MV-4-11 (cell line): Measurements from ENCODE around the gene SPOCD1.
A peak's percentile ranks its signal among the peaks of the same experiment; 100 is the strongest.

Experiments
- DNase-seq: peaks from one replicate; lab custom pipeline; 2025; lab: John Stamatoyannopoulos, UW

Gene SPOCD1

GRCh38 chr1:31755850-31756492 is 59.9 kb downstream of the SPOCD1 start:
- DNase-seq, result no peak

GRCh38 chr1:31755197-31755611 is 60.6 kb downstream of the SPOCD1 start:
- DNase-seq, result no peak

GRCh38 chr1:31754397-31754796 is 61.4 kb downstream of the SPOCD1 start:
- no peak for DNase-seq

- no peak for DNase-seq
Measured at GRCh38 chr1:31753707-31754349, 62.0 kb downstream of the SPOCD1 start.

- DNase-seq, result no peak
Measured at GRCh38 chr1:31752952-31753475, 62.8 kb downstream of the SPOCD1 start.

- no peak for DNase-seq
Measured at GRCh38 chr1:31752258-31752657, 63.6 kb downstream of the SPOCD1 start.

GRCh38 chr1:31751822-31752241 is 64.0 kb downstream of the SPOCD1 start:
- DNase-seq, result no peak

- DNase-seq, result no peak
Measured at GRCh38 chr1:31750858-31751510, 64.8 kb downstream of the SPOCD1 start.

- DNase-seq, result no peak
Measured at GRCh38 chr1:31749785-31750735, 65.8 kb downstream of the SPOCD1 start.

GRCh38 chr1:31748365-31748764 is 67.5 kb downstream of the SPOCD1 start:
- DNase-seq, result no peak

- no peak for DNase-seq
Measured at GRCh38 chr1:31747304-31747703, 68.5 kb downstream of the SPOCD1 start.

- no peak for DNase-seq
Measured at GRCh38 chr1:31746687-31747086, 69.1 kb downstream of the SPOCD1 start.

- DNase-seq, result no peak
Measured at GRCh38 chr1:31745946-31746670, 69.7 kb downstream of the SPOCD1 start.

- peak; percentile 30 for DNase-seq
Measured at GRCh38 chr1:31745096-31745945, 70.5 kb downstream of the SPOCD1 start.

- DNase-seq, result no peak
Measured at GRCh38 chr1:31744165-31744888, 71.5 kb downstream of the SPOCD1 start.

- no peak for DNase-seq
Measured at GRCh38 chr1:31742462-31743212, 73.2 kb downstream of the SPOCD1 start.
